Measurements from ENCODE around the gene MYG1. TPM values are rescaled to one million over a fixed set of nuclear protein-coding genes. Genes with fewer than 3 reads are reported as not detected.
A peak's percentile ranks its signal among the peaks of the same experiment; 100 is the strongest.

The MYG1 gene
- total and polyA plus RNA-seq, 2 of the 13 experiments (the other 11 are each of a cell fraction or from before 2014, with no cell fraction given), result 38.6 to 58.0 TPM

DNA sequence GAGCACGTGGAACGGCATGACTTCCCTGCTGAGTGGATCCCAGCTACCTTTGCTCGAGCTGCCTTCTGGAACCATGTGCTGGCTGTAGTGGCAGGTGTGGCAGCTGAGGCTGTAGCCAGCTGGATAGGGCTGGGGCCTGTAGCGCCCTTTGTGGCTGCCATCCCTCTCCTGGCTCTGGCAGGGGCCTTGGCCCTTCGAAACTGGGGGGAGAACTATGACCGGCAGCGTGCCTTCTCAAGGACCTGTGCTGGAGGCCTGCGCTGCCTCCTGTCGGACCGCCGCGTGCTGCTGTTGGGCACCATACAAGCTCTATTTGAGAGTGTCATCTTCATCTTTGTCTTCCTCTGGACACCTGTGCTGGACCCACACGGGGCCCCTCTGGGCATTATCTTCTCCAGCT lies 46.2 kb upstream of the MYG1 start:
- Histone ChIP-seq H3K4me1 (ENCODE audit: insufficient read depth, low read length) (peaks cover 37% of the 10 kb centered on the region), H3K4me3 (replicated peaks in 1 of 3; ENCODE audit: insufficient read depth in 1 of 3, low read depth in 2 of 3, low read length in 3 of 3) (peak overlapping the region in 1 of 3 experiments; percentile 96; a peak in 2 of 6 replicates), H3K27ac (ENCODE audit: extremely low read length, insufficient read depth, low read length) (no peak overlapping the region), H3K36me3 (replicated peaks in 1 of 2; ENCODE audit: control insufficient read depth in 1 of 2, insufficient read depth in 2 of 2, low read length in 2 of 2) (peaks cover 0 to 5% of the 10 kb centered on the region in 2 experiments; a peak in 2 of 5 replicates), H3K79me2 (ENCODE audit: insufficient read depth, low read length) (peaks cover 13% of the 10 kb centered on the region), H3K9me3 (ENCODE audit: low read length) (no peaks in the 10 kb centered on the region), H3K27me3 (ENCODE audit: control insufficient read depth in 1 of 2, insufficient read depth in 2 of 2, low read length in 2 of 2) (no peaks in the 10 kb centered on the region), H2AFZ (ENCODE audit: low read length) (no peak overlapping the region), H3K9ac (ENCODE audit: insufficient read depth, low read depth, low read length) (peak overlapping the region; percentile 86; the same call in 1 of the 2 replicates), H4K20me1 (ENCODE audit: insufficient read depth, low read length) (no peaks in the 10 kb centered on the region), H3K4me2 (ENCODE audit: low read depth, low read length) (peak overlapping the region; percentile 90)
- 91% methylated on average over 4 of the region's 13 CpGs for WGBS (ENCODE audit: low lambda C conversion rate)
- ATAC-seq, result no peak
- intact Hi-C loops (cut with micrococcal nuclease; ENCODE audit: unreplicated experiment), result loop anchor here (5.0 kb wide), 1 partner anchor 41 kb away; no protein-coding TSS in a partner anchor
- ChIA-PET POLR2A (interaction anchor here (0.6 to 2.6 kb wide), 3 partner anchors 14 to 68 kb away, joined by 3 to 17 read pairs (median 5); partner anchors contain the start of gene AAAS), CTCF (ENCODE audit: low intra/inter-chr PET ratio, low total read pairs) (no interaction called here)
- no peak for DNase-seq (ENCODE audit: low spot score)
- BruUV-seq (replicated peaks), result no TSS peak
- TF ChIP-seq, protein P1, sequence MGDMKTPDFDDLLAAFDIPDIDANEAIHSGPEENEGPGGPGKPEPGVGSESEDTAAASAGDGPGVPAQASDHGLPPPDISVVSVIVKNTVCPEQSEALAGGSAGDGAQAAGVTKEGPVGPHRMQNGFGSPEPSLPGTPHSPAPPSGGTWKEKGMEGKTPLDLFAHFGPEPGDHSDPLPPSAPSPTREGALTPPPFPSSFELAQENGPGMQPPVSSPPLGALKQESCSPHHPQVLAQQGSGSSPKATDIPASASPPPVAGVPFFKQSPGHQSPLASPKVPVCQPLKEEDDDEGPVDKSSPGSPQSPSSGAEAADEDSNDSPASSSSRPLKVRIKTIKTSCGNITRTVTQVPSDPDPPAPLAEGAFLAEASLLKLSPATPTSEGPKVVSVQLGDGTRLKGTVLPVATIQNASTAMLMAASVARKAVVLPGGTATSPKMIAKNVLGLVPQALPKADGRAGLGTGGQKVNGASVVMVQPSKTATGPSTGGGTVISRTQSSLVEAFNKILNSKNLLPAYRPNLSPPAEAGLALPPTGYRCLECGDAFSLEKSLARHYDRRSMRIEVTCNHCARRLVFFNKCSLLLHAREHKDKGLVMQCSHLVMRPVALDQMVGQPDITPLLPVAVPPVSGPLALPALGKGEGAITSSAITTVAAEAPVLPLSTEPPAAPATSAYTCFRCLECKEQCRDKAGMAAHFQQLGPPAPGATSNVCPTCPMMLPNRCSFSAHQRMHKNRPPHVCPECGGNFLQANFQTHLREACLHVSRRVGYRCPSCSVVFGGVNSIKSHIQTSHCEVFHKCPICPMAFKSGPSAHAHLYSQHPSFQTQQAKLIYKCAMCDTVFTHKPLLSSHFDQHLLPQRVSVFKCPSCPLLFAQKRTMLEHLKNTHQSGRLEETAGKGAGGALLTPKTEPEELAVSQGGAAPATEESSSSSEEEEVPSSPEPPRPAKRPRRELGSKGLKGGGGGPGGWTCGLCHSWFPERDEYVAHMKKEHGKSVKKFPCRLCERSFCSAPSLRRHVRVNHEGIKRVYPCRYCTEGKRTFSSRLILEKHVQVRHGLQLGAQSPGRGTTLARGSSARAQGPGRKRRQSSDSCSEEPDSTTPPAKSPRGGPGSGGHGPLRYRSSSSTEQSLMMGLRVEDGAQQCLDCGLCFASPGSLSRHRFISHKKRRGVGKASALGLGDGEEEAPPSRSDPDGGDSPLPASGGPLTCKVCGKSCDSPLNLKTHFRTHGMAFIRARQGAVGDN (CRISPR knock-in tag; IDR thresholded peaks at IDR 0.05), result 0 out of 2 replicates have a peak, but pooled peaks have one; percentile 15
- TF ChIP-seq, protein P2, sequence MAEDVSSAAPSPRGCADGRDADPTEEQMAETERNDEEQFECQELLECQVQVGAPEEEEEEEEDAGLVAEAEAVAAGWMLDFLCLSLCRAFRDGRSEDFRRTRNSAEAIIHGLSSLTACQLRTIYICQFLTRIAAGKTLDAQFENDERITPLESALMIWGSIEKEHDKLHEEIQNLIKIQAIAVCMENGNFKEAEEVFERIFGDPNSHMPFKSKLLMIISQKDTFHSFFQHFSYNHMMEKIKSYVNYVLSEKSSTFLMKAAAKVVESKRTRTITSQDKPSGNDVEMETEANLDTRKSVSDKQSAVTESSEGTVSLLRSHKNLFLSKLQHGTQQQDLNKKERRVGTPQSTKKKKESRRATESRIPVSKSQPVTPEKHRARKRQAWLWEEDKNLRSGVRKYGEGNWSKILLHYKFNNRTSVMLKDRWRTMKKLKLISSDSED (CRISPR knock-in tag; IDR thresholded peaks at IDR 0.05), result no peak
- in situ Hi-C loops (cut with HindIII; ENCODE audit: extremely low pct_ligation_motif_present, low pct_unique_long_range_greater_than_20kb), result no loop called here
- FAIRE-seq, result no peak

Measured in HepG2 (cell line).